Dedifferentiated amniotic fluid mesenchymal stem cell (primary cell): ENCODE data around the gene ME1.
"Not testable (repeated sequence)": the region's sequence is repeated elsewhere in the genome, so short reads cannot be mapped to it uniquely, and the experiment has no call there.

ENCODE experiments used
- DNase-seq: peaks from one replicate; pipeline ENCODE4 v3.0.0-alpha.2; 2016; ENCODE audit errors: extremely low spot score

ME1 gene

GRCh38 chr6:83256719-83257118 is 174.1 kb downstream of the ME1 start:
- not testable (repeated sequence) for DNase-seq

- peak; percentile 43 for DNase-seq
Observed at GRCh38 chr6:83252719-83253118, 178.1 kb downstream of the ME1 start.

- no peak for DNase-seq
Observed at GRCh38 chr6:83250235-83250634, 180.6 kb downstream of the ME1 start.

GRCh38 chr6:83247471-83247870 is 183.4 kb downstream of the ME1 start:
- DNase-seq = no peak

GRCh38 chr6:83231146-83231545 is 199.7 kb downstream of the ME1 start:
- peak; percentile 98 for DNase-seq

- peak; percentile 36 for DNase-seq
Observed at GRCh38 chr6:83226517-83226916, 204.3 kb downstream of the ME1 start.

GRCh38 chr6:83221889-83222479 is 208.9 kb downstream of the ME1 start:
- peak; percentile 43 for DNase-seq

GRCh38 chr6:83221276-83221675 is 209.6 kb downstream of the ME1 start:
- no peak for DNase-seq

- DNase-seq = no peak
Observed at GRCh38 chr6:83220121-83220520, 210.7 kb downstream of the ME1 start.

- DNase-seq = no peak
Observed at GRCh38 chr6:83218646-83219045, 212.2 kb downstream of the ME1 start.

GRCh38 chr6:83216806-83217205 is 214.0 kb downstream of the ME1 start:
- DNase-seq = peak; percentile 51

GRCh38 chr6:83215131-83216047 is 215.5 kb downstream of the ME1 start:
- DNase-seq = peak; percentile 79

GRCh38 chr6:83202031-83202430 is 228.8 kb downstream of the ME1 start:
- DNase-seq = no peak

GRCh38 chr6:83199863-83200225 is 231.0 kb downstream of the ME1 start:
- peak; percentile 46 for DNase-seq

GRCh38 chr6:83199173-83199862 is 231.5 kb downstream of the ME1 start:
- no peak for DNase-seq

- DNase-seq = peak; percentile 36
Observed at GRCh38 chr6:83198486-83199172, 232.2 kb downstream of the ME1 start.

- no peak for DNase-seq
Observed at GRCh38 chr6:83193747-83194566, 236.9 kb downstream of the ME1 start.

GRCh38 chr6:83192871-83193746 is 237.7 kb downstream of the ME1 start, which contains the start of the genes PGM3 and RWDD2A:
Gene PGM3 (minus strand): TSS chr6:83193265. CDS start chr6:83191012, 2,253 bp downstream.
Gene RWDD2A (plus strand): TSS chr6:83193357. CDS start chr6:83194452, 1,095 bp downstream.
- DNase-seq = peak; percentile 75

- peak; percentile 33 for DNase-seq
Observed at GRCh38 chr6:83192456-83192855, 238.4 kb downstream of the ME1 start.

- DNase-seq = not testable (repeated sequence)
Observed at GRCh38 chr6:83191974-83192373, 238.9 kb downstream of the ME1 start.
